ENCODE data around the gene NCKAP5L. TPM values are rescaled to one million over a fixed set of nuclear protein-coding genes. Genes with fewer than 3 reads are reported as not detected.

Gene NCKAP5L
- total and polyA plus RNA-seq, 2 of the 8 experiments (the other 6 are each of a cell fraction or from before 2014, with no cell fraction given) = 9.4 to 27.9 TPM

DNA sequence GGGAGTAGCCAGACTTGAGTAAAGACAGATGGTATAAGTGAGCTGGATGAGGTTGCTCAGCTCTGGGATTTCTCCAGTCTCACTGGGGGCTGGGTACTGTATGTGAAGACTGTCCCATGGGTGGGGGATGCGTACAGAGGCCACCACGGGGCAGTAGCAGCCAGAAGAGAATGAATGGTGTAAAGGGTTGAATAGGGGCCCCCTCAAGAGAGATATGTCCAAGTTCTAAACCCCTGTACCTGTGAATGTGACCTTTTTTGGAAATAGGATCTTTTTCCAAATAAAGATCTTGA, 36.5 kb upstream of the NCKAP5L start:
- Histone ChIP-seq H4K20me1 (replicated peaks in 1 of 2; ENCODE audit: control insufficient read depth in 1 of 2, insufficient read depth in 2 of 2, low read length in 2 of 2) (no peaks in the 10 kb centered on the region), H3K23ac (ENCODE audit: insufficient read length) (no peak overlapping the region), H3K4me1 (replicated peaks in 1 of 4; ENCODE audit: control insufficient read depth in 3 of 4, insufficient read depth in 4 of 4, low read length in 3 of 4) (peaks cover 0 to 3% (median 1%) of the 10 kb centered on the region in 4 experiments; a peak in 3 of 7 replicates), H3K9ac (replicated peaks in 1 of 4; ENCODE audit: extremely low read depth in 1 of 4, low read depth in 3 of 4, low read length in 3 of 4) (no peak overlapping the region), H3K36me3 (ENCODE audit: control insufficient read depth in 2 of 4, insufficient read depth in 4 of 4, low read length in 3 of 4) (no peaks in the 10 kb centered on the region), H3K23me2 (ENCODE audit: low read depth, low read length) (no peaks in the 10 kb centered on the region; the same call in 1 of the 2 replicates), H3K27me3 (replicated peaks in 1 of 4; ENCODE audit: control insufficient read depth in 3 of 4, extremely low read depth in 1 of 4, insufficient read depth in 3 of 4, low read length in 3 of 4) (peaks cover 0 to 2% (median 0%) of the 10 kb centered on the region in 4 experiments; a peak in 1 of 7 replicates), H3K56ac (replicated peaks; ENCODE audit: insufficient read length, low read depth, low read length) (no peak overlapping the region), H3K79me2 (ENCODE audit: control insufficient read depth in 1 of 2, insufficient read depth in 2 of 2, low read length in 2 of 2) (no peaks in the 10 kb centered on the region), H2BK20ac (ENCODE audit: low read length) (no peak overlapping the region), H3K4me2 (ENCODE audit: insufficient read depth in 1 of 2, low read depth in 2 of 2, low read length in 2 of 2) (no peak overlapping the region), H3K4ac (replicated peaks; ENCODE audit: insufficient read length, low read depth, low read length) (no peak overlapping the region), H4K8ac (ENCODE audit: extremely low read depth, insufficient read depth, low read length) (no peak overlapping the region), H2BK15ac (ENCODE audit: low read length) (no peak overlapping the region), H3K9me3 (ENCODE audit: insufficient read depth in 2 of 2, low read depth in 1 of 2, low read length in 1 of 2) (peaks cover 2 to 6% of the 10 kb centered on the region in 2 experiments; a peak in 2 of 4 replicates), H3K14ac (ENCODE audit: insufficient read length) (no peak overlapping the region), H3K27ac (ENCODE audit: low read depth, low read length) (no peak overlapping the region), H3K4me3 (ENCODE audit: extremely low read depth in 1 of 4, insufficient read depth in 2 of 4, low read depth in 3 of 4, low read length in 4 of 4) (no peak overlapping the region), H3K79me1 (ENCODE audit: low read depth, low read length) (no peaks in the 10 kb centered on the region), H2AFZ (ENCODE audit: low read length) (no peak overlapping the region), H3K18ac (ENCODE audit: extremely low read depth, low read length) (no peak overlapping the region), H2BK12ac (ENCODE audit: low read depth, low read length) (no peak overlapping the region), H2AK5ac (ENCODE audit: low read depth, low read length) (no peak overlapping the region), H4K91ac (replicated peaks; ENCODE audit: insufficient read length, low read length) (no peak overlapping the region), H2BK5ac (ENCODE audit: low read depth, low read length) (no peak overlapping the region), H2BK120ac (replicated peaks; ENCODE audit: low read depth, low read length) (no peak overlapping the region), H4K5ac (ENCODE audit: insufficient read length, low read depth, low read length) (no peak overlapping the region)
- FAIRE-seq (no peak), DNase-seq (ENCODE audit: low read depth in 1 of 2, low spot score in 2 of 2) (no peak)
- 75% methylated on average over 2 of the region's 2 CpGs; no CpG with 5 or more reads in 1 of the 2 experiments for WGBS, 2 experiments (ENCODE audit: extremely low coverage in 1 of 2, insufficient coverage in 1 of 2, insufficient read length in 1 of 2, insufficient replicate concordance in 2 of 2, low coverage in 1 of 2, low lambda C conversion rate in 2 of 2, missing lambda C conversion rate in 1 of 2)
- CTCF ChIA-PET (ENCODE audit: partially characterized antibody) = interaction anchor here (1.0 to 10.0 kb wide), 13 partner anchors 10 to 190 kb away, joined by 3 to 137 read pairs (median 5); partner anchors contain the start of genes AQP5 and TMBIM6
- POLR2A ChIA-PET (ENCODE audit: partially characterized antibody) = interaction anchor here (0.8 kb wide), 1 partner anchor 11 kb away, joined by 3 read pairs; no protein-coding TSS in a partner anchor
- no peak for TF ChIP-seq BRCA1 (IDR thresholded peaks at IDR 0.05; ENCODE audit: low read depth, low read length)
- no peak for TF ChIP-seq TEAD4 (IDR thresholded peaks at IDR 0.05; ENCODE audit: low read depth, low read length)
- no peak for TF ChIP-seq ZNF274 (IDR thresholded peaks at IDR 0.05; ENCODE audit: borderline replicate concordance, extremely low read depth, low read length)
- TF ChIP-seq NANOG (IDR thresholded peaks at IDR 0.05; ENCODE audit: insufficient read depth, low read depth, low read length, poor library complexity, severe bottlenecking) = no peak
- TF ChIP-seq MAX (IDR thresholded peaks at IDR 0.05) = no peak
- TF ChIP-seq, protein P1, sequence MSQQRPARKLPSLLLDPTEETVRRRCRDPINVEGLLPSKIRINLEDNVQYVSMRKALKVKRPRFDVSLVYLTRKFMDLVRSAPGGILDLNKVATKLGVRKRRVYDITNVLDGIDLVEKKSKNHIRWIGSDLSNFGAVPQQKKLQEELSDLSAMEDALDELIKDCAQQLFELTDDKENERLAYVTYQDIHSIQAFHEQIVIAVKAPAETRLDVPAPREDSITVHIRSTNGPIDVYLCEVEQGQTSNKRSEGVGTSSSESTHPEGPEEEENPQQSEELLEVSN (IDR thresholded peaks at IDR 0.05) = no peak

Measured in H1 (cell line).